HG03095 (cell line): ENCODE data around the gene TRAF4.
A peak's percentile ranks its signal among the peaks of the same experiment; 100 is the strongest.

ENCODE experiments used
- ATAC-seq: cut with Tn5 transposase; IDR thresholded peaks from one replicate; pipeline ENCODE4 v1.9.1; 2021; ENCODE audit warnings: moderate library complexity; ENCODE audit not compliant: unreplicated experiment

The TRAF4 gene

DNA sequence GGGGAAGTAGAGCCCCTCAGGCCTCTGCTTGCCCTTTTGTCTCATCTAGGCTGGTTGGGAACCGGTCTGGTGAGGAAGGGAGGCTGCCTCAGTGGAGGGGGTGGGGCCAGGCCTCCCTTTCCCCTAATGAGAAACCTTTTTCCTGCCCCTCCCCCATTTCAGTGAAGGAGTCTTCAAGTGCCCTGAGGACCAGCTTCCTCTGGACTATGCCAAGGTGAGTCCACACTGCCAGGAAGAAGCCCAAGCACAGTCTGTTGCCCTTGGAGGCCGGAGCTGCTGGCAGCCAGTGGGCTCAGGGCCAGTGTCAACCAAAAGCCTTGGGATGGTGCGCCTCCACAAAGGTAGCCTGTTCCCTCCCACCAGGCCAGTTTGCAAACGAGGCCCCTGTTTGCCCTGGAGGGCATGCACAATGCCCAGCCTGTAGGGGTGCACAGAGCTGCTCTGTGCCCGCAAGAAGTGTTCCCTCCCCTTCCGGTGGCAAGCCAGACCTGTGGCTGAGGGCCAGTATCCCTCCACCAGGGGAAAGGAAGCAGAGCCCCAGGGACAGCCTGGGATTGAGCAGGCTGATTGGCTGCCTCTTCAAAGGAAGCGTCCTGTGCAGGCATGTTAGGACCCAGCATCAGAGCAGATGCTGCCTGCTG is 3.4 kb downstream of the TRAF4 start:
- ATAC-seq = no peak

DNA sequence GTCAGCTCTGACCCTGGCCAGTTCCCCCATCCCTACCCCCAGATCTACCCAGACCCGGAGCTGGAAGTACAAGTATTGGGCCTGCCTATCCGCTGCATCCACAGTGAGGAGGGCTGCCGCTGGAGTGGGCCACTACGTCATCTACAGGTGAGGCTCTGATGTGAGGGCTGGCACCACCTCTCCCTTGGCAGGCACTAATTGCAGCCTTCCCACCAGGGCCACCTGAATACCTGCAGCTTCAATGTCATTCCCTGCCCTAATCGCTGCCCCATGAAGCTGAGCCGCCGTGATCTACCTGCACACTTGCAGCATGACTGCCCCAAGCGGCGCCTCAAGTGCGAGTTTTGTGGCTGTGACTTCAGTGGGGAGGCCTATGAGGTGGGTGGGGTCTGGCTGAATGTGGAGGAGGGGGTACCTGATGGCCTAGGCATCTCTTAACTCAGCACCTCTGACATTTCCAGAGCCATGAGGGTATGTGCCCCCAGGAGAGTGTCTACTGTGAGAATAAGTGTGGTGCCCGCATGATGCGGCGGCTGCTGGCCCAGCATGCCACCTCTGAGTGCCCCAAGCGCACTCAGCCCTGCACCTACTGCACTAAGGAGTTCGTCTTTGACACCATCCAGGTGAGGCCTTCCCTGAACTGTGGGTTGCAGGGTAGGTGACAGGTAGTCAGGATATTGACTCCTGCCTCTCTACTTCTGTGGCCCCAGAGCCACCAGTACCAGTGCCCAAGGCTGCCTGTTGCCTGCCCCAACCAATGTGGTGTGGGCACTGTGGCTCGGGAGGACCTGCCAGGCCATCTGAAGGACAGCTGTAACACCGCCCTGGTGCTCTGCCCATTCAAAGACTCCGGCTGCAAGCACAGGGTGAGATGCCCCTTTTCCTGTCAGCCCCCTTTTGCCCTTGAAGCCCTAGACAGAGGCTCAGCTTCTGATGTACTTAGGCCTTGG is 4.3 kb downstream of the TRAF4 start:
- no peak for ATAC-seq

DNA sequence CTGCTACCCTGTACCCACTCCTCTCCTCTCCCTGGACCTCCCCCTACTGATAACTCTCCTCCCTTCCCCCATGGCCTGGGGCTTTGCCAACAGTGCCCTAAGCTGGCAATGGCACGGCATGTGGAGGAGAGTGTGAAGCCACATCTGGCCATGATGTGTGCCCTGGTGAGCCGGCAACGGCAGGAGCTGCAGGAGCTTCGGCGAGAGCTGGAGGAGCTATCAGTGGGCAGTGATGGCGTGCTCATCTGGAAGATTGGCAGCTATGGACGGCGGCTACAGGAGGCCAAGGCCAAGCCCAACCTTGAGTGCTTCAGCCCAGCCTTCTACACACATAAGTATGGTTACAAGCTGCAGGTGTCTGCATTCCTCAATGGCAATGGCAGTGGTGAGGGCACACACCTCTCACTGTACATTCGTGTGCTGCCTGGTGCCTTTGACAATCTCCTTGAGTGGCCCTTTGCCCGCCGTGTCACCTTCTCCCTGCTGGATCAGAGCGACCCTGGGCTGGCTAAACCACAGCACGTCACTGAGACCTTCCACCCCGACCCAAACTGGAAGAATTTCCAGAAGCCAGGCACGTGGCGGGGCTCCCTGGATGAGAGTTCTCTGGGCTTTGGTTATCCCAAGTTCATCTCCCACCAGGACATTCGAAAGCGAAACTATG is 5.2 kb downstream of the TRAF4 start:
- ATAC-seq = no peak

DNA sequence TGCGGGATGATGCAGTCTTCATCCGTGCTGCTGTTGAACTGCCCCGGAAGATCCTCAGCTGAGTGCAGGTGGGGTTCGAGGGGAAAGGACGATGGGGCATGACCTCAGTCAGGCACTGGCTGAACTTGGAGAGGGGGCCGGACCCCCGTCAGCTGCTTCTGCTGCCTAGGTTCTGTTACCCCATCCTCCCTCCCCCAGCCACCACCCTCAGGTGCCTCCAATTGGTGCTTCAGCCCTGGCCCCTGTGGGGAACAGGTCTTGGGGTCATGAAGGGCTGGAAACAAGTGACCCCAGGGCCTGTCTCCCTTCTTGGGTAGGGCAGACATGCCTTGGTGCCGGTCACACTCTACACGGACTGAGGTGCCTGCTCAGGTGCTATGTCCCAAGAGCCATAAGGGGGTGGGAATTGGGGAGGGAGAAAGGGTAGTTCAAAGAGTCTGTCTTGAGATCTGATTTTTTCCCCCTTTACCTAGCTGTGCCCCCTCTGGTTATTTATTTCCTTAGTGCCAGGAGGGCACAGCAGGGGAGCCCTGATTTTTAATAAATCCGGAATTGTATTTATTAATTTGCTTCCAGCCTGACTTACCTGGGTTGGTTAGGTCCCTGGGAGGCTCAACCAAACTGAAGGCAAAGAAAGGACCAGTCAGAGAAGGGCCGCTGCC is 5.8 kb downstream of the TRAF4 start:
- ATAC-seq = peak; percentile 3

DNA sequence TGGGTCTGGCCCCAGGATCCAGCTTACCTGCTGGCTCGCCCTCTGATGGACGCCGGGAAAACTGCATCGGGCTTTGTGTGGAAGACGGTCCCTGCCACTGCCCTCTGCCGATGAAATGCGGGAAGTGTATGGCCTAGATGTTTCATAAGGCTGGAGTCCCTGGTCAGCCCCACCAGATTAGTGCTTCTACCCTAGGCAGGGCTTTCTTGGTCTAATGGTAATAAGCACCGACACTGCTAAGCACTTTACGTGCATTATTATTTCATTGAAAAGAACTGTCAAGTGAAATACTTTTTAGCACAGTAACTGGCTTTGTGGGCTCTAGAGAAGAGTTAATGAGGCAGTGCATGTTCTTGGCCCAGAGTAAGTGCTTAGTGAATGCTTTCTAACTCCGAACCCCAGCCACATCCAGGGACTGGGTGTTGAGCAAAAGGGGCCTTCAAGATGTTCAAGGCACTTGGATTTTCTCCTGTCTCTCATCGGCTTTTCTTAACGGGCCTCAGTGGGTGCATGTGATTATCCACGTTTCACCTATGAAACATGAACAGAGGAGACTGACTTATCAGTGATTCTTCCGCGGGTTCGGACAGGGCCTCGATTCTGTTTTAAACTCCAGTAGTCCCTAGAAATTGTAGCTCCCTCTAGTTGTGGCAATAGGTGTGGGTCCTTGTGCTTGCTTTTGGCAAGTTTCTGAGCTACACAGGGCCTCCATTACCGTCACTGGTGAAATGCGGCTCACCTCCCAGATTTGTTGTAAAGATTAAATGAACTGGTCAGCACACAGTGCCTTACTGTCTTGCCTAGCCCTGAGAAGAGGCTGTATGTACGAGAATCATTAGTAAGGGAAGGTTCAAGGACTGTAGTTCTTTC is 6.6 kb downstream of the TRAF4 start:
- peak; percentile 58 for ATAC-seq

DNA sequence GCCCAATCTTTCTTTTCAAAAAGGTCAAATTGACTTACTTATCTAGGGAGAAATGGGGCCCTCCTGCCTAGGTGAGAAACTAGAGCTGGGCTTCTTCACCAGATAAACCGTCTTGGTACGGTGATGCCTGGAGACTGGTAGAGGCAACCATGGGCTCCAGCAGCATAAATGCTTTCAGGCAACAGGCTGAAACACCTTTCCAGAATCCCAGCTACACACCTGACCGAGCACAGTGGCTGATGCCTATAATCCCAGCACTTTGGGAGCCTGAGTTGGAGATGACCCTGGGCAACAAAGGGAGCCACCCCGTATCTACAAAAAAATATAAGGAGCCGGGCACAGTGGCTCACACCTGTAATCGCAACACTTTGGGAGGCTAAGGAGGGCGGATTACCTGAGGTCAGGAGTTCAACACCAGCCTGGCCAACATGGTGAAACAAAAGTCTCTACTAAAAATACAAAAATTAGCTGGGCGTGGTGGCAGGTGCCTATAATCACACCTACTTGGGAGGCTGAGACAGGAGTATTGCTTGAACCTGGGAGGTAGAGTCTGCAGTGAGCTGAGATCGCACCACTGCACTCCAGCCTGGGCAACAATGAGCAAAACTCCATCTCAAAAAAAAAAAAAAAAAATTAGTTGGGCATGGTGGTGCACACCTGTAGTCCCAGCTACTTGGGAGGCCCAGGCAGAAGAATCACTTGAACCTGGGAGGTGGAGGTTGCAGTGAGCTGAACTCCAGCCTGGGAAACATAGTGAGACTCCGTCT is 8.0 kb downstream of the TRAF4 start:
- no peak for ATAC-seq

DNA sequence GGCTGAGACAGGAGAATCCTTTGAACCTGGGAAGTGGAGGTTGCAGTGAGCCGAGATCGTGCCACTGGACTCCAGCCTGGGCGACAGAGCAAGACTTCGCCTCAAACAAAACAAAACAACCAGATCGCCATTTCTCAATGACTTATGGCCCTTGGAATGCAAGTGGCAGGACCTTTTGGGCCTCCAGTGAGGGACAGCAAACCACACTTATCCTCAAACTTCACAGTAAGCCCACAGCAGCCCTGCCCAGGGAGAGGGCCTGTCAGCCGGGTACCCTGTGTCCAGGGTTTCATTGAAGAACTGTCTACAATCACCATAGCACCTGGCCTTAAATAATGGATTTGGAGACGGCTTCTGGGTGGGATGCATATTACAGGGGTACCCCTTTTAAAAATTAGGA is 11.7 kb downstream of the TRAF4 start:
- ATAC-seq = no peak

DNA sequence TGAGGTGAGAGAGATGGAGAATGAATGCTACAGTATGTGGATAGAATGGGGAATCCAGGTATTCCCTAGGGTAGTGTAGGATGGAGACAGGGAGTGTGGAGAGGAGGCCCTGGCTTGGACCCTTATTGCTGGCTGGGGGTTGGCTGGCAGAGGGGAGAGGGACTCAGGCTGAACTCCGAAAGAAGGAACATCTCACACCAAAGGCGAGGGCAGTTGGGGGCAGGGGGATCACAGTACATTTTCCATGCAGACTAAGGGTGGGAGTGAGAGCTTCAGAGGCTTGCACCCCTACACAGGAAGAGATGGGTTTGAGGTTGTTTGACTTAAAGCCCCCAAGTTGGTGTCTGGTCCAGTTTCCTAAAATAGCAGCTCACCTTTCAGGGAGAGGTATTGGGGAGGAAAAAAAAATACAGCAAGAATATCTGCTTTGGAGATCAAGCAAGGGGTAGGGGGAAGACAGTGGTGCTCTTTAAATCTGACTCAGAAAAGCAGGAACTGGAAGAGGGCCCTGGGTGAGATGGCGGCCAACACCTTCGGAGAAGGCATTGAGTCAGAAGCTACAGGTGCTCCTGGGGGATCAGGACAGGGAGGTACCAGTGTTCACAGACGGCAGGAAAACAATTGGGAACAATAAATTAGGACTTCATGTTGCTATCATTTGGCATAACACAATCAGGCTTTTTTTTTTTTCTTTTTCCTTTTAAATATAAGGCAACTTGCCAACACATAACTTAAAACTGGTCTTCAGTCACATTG is 12.4 kb downstream of the TRAF4 start:
- no peak for ATAC-seq

DNA sequence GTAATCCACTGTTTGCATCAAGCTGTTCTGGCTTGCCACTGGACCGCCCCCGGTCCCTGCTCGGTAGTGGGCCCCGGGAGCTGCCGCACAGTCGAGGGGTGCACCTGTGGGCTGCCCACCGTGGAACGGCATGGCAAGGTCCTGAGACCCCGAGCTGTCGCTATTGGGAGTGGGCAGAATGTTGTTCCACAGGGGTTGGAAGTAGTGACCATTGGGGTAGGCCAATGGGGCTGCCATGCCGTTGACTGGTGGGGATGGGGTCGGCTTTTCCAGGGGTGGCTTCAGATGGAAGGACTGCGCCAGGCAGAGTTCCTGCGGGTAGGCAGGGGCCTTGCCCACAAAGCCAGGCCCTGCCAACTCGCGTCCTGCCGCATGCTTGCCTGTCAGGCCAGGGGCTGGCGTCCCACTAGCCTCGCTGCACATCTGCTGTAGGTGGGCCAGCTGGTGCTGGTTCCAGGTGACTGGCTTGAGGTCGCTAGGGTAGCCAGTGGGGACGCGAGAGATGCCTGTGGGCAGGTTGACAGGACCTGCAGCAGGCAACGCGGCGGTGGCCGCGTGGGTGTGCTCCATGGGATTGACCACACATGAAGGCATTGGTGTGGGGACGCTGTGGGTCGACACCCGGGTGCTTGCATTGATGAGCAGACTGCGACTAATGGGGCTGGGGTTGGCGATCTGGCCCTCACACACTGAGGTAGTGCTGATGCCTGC is 14.8 kb downstream of the TRAF4 start:
- ATAC-seq = no peak

DNA sequence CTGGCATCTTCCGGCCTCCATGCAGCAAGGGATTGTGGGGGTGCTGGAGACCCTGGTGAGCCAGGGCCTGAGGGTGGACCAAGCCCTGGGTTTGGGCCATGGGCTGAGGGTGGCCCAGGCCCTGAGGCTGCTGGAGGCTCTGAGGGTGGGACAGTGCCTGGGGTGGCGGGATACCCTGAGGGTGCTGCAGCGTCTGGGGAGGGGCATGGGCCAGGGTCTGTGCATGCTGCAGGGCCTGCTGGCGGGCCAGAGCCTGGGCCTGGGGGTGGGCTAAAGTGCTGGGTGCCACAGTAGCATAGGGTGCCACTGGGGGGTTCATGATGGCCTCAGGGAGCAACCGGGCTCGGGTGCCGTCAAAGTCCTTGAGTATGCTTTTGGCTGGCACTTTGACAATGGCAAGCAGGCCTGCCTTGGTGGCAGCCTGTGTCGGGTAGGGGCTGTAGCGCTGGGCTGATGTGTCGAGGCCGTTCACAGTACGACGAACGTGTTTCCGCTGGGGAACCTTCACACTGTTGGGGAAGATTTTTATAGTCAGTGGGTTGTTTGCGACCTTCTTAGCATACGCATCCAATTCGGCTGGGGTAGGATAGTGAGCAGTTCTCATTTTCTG is 15.6 kb downstream of the TRAF4 start:
- ATAC-seq = no peak

DNA sequence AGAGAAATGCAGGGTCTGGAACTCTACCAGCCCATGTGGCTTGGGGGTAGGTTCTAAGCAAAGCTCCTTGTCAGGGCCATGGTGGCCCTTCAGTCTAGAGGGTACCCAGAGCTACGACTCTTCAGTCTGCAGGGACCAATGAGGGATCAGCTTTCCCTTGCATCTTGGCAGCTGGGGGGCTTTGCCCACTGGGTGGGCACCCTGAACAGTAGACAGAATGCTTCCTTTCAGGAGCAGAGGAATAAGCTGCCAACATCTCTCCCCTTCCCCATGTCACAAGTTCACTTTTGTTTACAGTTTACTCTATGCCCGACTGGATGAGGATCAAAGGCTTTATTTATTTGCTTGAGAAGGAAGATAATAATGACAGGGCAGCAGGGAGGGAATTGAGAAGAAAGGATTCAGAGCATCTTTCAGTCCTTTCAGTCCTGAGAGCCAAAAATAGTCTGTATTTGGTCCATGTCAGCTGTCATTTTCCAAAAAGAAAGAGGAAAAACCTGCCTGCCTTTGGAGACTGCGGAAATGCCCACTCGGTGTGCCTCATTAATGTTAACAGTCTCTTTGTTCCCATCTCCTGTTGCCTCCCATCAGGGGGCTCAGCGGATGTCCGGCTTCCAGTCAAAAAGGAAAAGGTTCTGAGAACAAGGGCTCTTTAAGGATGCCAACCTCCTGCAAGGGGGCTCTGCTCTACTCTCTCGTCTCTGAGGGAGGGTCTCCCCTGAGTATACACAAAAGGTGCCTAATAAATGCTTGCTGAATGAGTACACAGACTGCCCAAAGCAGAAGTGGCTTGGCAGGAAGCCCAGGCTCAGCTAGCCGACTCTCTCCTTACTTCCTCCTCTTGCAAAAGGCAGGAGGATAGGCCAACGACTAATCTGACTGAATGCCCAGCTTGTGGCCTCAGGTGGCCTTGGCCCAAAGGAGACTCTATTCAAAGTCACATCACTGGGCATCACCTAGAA is 17.1 kb downstream of the TRAF4 start:
- no peak for ATAC-seq

DNA sequence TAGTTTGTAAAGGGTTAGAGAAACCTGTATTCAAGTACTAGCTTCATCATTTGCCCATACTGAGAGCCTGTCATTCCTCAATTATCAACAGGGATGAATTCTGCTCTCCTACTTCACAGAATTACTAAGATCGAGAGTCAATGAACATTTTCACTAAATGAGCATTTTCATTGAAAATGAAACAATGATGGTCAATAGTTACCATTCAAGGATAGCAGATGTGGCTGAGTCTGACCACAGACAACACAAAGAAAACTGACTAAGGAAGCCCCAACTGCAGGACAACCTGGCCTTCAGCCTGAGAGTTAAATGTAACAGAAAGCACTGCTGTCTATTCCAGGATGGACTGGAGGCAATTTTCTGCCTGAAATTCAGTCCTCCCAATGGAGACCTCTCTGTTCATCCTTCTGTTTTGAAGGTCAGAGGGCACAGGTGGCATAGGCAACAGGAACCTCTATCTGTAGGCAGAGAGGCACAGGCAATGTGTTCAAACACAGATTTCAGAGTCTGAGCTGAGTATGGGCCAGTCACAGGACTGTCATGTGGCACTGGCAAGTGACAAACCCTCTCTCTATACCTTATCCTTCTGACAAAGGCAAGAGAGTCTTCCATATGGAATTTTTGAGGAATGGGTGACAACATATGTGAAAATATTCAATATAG is 19.5 kb downstream of the TRAF4 start:
- ATAC-seq = peak; percentile 63

DNA sequence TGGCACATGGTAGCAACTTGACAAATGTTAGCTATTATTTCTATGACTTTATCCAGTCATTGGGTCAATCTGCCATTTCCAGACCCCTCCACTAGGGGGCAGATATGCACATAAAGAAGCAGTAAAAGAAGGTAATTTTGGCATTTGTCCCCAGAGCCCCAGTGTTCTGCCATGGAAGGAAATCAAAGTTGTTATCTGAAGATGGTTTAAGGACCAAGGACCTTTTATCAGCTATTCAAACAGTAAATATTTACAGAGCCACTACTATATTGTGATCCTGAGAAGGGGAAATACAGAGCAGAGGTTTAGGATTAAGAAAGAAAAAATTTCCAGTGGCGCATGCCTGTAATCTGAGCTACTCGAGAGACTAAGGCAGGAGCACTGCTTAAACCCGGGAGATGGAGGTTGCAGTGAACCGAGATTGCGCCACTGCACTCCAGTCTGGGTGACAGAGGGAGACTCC is 20.0 kb downstream of the TRAF4 start:
- no peak for ATAC-seq

DNA sequence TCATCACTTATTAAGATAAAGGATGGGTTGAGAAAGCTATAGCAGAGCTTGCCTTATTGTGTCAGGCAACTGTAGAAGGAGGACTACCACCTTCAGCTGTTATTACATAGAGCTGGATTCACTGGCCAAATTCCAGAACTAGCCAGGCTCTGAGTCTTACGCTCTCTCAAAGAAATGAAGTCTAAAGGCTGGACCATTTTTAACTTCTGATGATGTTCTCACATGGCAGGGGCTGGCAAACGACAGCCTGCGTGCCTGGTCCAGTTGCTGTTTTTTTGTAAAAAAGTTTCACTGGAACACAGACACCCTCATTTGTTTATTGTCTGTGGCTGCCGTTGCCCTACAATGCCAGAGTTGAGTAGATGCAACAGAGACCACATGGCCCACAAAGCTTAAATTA is 21.2 kb downstream of the TRAF4 start:
- no peak for ATAC-seq

DNA sequence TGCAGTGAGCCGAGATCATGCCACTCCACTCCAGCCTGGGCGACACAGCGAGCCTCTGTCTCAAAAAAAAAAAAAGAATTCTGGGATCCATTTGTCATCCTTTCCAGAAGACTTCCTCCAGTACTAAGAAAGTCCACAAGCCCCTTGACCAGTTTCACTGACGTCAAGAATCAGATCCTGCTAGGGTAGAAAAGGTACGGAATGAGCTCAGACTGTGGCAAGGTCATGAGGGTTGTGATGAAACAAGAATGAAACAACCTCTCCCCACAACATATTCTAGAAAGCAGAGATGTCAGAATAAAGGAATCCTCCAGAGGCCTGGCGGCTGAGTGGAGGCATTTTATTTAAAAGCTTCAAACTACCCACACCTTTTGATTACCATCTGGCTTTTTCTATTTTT is 29.9 kb downstream of the TRAF4 start:
- no peak for ATAC-seq

DNA sequence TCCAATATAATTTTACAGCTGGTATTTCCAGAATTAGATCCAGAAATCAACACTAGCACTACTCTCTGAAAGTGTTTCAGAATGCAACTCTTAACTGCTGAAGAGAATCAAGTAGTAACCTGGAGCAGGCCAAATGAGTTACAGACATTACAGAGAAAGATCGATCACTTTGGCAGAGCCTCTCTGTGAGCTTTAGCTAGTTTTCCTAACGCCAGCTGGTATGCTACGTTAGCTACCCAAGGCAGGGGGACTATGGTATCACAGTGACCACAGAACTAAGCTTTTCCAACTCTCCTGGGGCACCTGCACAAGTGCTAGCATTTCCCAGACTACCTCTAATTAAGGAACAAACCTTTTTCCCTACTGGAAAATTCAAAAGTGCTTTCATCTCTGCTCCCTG is 30.4 kb downstream of the TRAF4 start:
- ATAC-seq = no peak
